Activated naive CD4-positive, alpha-beta T cell treated with anti-CD3 and anti-CD28 coated beads, Interleukin-2, amount 50 U/mL, for 24 hours (primary cell): ENCODE data around the gene SORCS3.

Experiments used
- H3K27ac Mint-ChIP-seq: one replicate; pipeline ENCODE4 v1.8.0; 2021; ENCODE audit warnings: mild to moderate bottlenecking, mixed read lengths
- H3K27me3 Mint-ChIP-seq: one replicate; pipeline ENCODE4 v1.8.0; 2021; ENCODE audit warnings: mixed read lengths
- H3K36me3 Mint-ChIP-seq: one replicate; pipeline ENCODE4 v1.8.0; 2021; ENCODE audit warnings: mixed read lengths
- H3K4me1 Mint-ChIP-seq: one replicate; pipeline ENCODE4 v1.8.0; 2021; ENCODE audit warnings: mixed read lengths
- H3K4me3 Mint-ChIP-seq: one replicate; pipeline ENCODE4 v1.8.0; 2021; ENCODE audit warnings: mild to moderate bottlenecking, mixed read lengths
- H3K9me3 Mint-ChIP-seq: one replicate; pipeline ENCODE4 v1.8.0; 2021; ENCODE audit warnings: mixed read lengths

SORCS3 gene

GRCh38 chr10:104881740-104882139 lies 240.7 kb downstream of the SORCS3 start:
- Mint-ChIP-seq H3K4me1 (no peaks in the 10 kb centered on the region), H3K27me3 (no peaks in the 10 kb centered on the region), H3K27ac (no peak overlapping the region), H3K9me3 (no peaks in the 10 kb centered on the region), H3K4me3 (no peak overlapping the region), H3K36me3 (no peaks in the 10 kb centered on the region)

- H3K9me3 Mint-ChIP-seq = peaks cover 11% of the 10 kb centered on the region
- H3K27ac Mint-ChIP-seq = no peak overlapping the region
- peaks cover 4% of the 10 kb centered on the region for H3K36me3 Mint-ChIP-seq
- no peak overlapping the region for H3K4me3 Mint-ChIP-seq
- H3K4me1 Mint-ChIP-seq = no peaks in the 10 kb centered on the region
- H3K27me3 Mint-ChIP-seq = no peaks in the 10 kb centered on the region
Observed at GRCh38 chr10:104892879-104893617, 252.0 kb downstream of the SORCS3 start.

- H3K36me3 Mint-ChIP-seq = peaks cover 2% of the 10 kb centered on the region
- no peak overlapping the region for H3K4me3 Mint-ChIP-seq
- H3K9me3 Mint-ChIP-seq = peaks cover 11% of the 10 kb centered on the region
- no peaks in the 10 kb centered on the region for H3K27me3 Mint-ChIP-seq
- no peak overlapping the region for H3K27ac Mint-ChIP-seq
- H3K4me1 Mint-ChIP-seq = no peaks in the 10 kb centered on the region
Observed at GRCh38 chr10:104893701-104894100, 252.6 kb downstream of the SORCS3 start.

GRCh38 chr10:104894681-104895080 lies 253.6 kb downstream of the SORCS3 start:
- no peaks in the 10 kb centered on the region for H3K36me3 Mint-ChIP-seq
- peaks cover 6% of the 10 kb centered on the region for H3K9me3 Mint-ChIP-seq
- no peaks in the 10 kb centered on the region for H3K27me3 Mint-ChIP-seq
- no peaks in the 10 kb centered on the region for H3K4me1 Mint-ChIP-seq
- no peak overlapping the region for H3K4me3 Mint-ChIP-seq
- no peak overlapping the region for H3K27ac Mint-ChIP-seq

GRCh38 chr10:104895541-104895940 lies 254.5 kb downstream of the SORCS3 start:
- Mint-ChIP-seq H3K9me3 (peaks cover 1% of the 10 kb centered on the region), H3K4me1 (no peaks in the 10 kb centered on the region), H3K4me3 (no peak overlapping the region), H3K36me3 (no peaks in the 10 kb centered on the region), H3K27ac (no peak overlapping the region), H3K27me3 (no peaks in the 10 kb centered on the region)

GRCh38 chr10:104895981-104896380 lies 254.9 kb downstream of the SORCS3 start:
- Mint-ChIP-seq H3K27me3 (no peaks in the 10 kb centered on the region), H3K4me1 (no peaks in the 10 kb centered on the region), H3K4me3 (no peak overlapping the region), H3K9me3 (no peaks in the 10 kb centered on the region), H3K27ac (no peak overlapping the region), H3K36me3 (no peaks in the 10 kb centered on the region)

- Mint-ChIP-seq H3K9me3 (no peaks in the 10 kb centered on the region), H3K27ac (no peak overlapping the region), H3K4me1 (no peaks in the 10 kb centered on the region), H3K36me3 (no peaks in the 10 kb centered on the region), H3K27me3 (no peaks in the 10 kb centered on the region), H3K4me3 (no peak overlapping the region)
Observed at GRCh38 chr10:104897696-104898095, 256.6 kb downstream of the SORCS3 start.

GRCh38 chr10:104899779-104900178 lies 258.7 kb downstream of the SORCS3 start:
- H3K9me3 Mint-ChIP-seq = no peaks in the 10 kb centered on the region
- H3K4me3 Mint-ChIP-seq = no peak overlapping the region
- H3K27me3 Mint-ChIP-seq = no peaks in the 10 kb centered on the region
- no peaks in the 10 kb centered on the region for H3K4me1 Mint-ChIP-seq
- H3K27ac Mint-ChIP-seq = no peak overlapping the region
- no peaks in the 10 kb centered on the region for H3K36me3 Mint-ChIP-seq

GRCh38 chr10:104903433-104903832 lies 262.3 kb downstream of the SORCS3 start:
- no peaks in the 10 kb centered on the region for H3K27me3 Mint-ChIP-seq
- no peak overlapping the region for H3K4me3 Mint-ChIP-seq
- H3K4me1 Mint-ChIP-seq = peaks cover 1% of the 10 kb centered on the region
- no peak overlapping the region for H3K27ac Mint-ChIP-seq
- no peaks in the 10 kb centered on the region for H3K36me3 Mint-ChIP-seq
- no peaks in the 10 kb centered on the region for H3K9me3 Mint-ChIP-seq

GRCh38 chr10:104904753-104905323 lies 263.7 kb downstream of the SORCS3 start:
- H3K36me3 Mint-ChIP-seq = no peaks in the 10 kb centered on the region
- no peak overlapping the region for H3K4me3 Mint-ChIP-seq
- no peak overlapping the region for H3K27ac Mint-ChIP-seq
- no peaks in the 10 kb centered on the region for H3K27me3 Mint-ChIP-seq
- peaks cover 12% of the 10 kb centered on the region for H3K4me1 Mint-ChIP-seq
- no peaks in the 10 kb centered on the region for H3K9me3 Mint-ChIP-seq

- Mint-ChIP-seq H3K27me3 (no peaks in the 10 kb centered on the region), H3K9me3 (no peaks in the 10 kb centered on the region), H3K4me1 (peaks cover 12% of the 10 kb centered on the region), H3K36me3 (no peaks in the 10 kb centered on the region), H3K4me3 (no peak overlapping the region), H3K27ac (no peak overlapping the region)
Observed at GRCh38 chr10:104906112-104906511, 265.0 kb downstream of the SORCS3 start.

- Mint-ChIP-seq H3K4me3 (no peak overlapping the region), H3K27me3 (no peaks in the 10 kb centered on the region), H3K4me1 (peaks cover 12% of the 10 kb centered on the region), H3K27ac (no peak overlapping the region), H3K9me3 (no peaks in the 10 kb centered on the region), H3K36me3 (no peaks in the 10 kb centered on the region)
Observed at GRCh38 chr10:104907521-104907920, 266.4 kb downstream of the SORCS3 start.

- Mint-ChIP-seq H3K9me3 (no peaks in the 10 kb centered on the region), H3K27me3 (no peaks in the 10 kb centered on the region), H3K27ac (no peak overlapping the region), H3K4me1 (peaks cover 12% of the 10 kb centered on the region), H3K4me3 (no peak overlapping the region), H3K36me3 (no peaks in the 10 kb centered on the region)
Observed at GRCh38 chr10:104908581-104908980, 267.5 kb downstream of the SORCS3 start.

GRCh38 chr10:104910712-104911111 lies 269.6 kb downstream of the SORCS3 start:
- no peaks in the 10 kb centered on the region for H3K36me3 Mint-ChIP-seq
- H3K9me3 Mint-ChIP-seq = no peaks in the 10 kb centered on the region
- H3K4me3 Mint-ChIP-seq = no peak overlapping the region
- H3K27ac Mint-ChIP-seq = no peak overlapping the region
- H3K27me3 Mint-ChIP-seq = no peaks in the 10 kb centered on the region
- H3K4me1 Mint-ChIP-seq = peaks cover 12% of the 10 kb centered on the region

GRCh38 chr10:104913390-104913789 lies 272.3 kb downstream of the SORCS3 start:
- Mint-ChIP-seq H3K4me1 (peaks cover 11% of the 10 kb centered on the region), H3K9me3 (no peaks in the 10 kb centered on the region), H3K4me3 (no peak overlapping the region), H3K27me3 (no peaks in the 10 kb centered on the region), H3K27ac (no peak overlapping the region), H3K36me3 (no peaks in the 10 kb centered on the region)

GRCh38 chr10:104920476-104920875 lies 279.4 kb downstream of the SORCS3 start:
- no peaks in the 10 kb centered on the region for H3K9me3 Mint-ChIP-seq
- no peaks in the 10 kb centered on the region for H3K36me3 Mint-ChIP-seq

GRCh38 chr10:104921763-104922162 lies 280.7 kb downstream of the SORCS3 start:
- Mint-ChIP-seq H3K27me3 (no peaks in the 10 kb centered on the region), H3K36me3 (no peaks in the 10 kb centered on the region), H3K9me3 (no peaks in the 10 kb centered on the region), H3K27ac (no peak overlapping the region), H3K4me1 (no peaks in the 10 kb centered on the region), H3K4me3 (no peak overlapping the region)

More at GRCh38 chr10:104920476-104920875, 279.4 kb downstream of the SORCS3 start:
- Mint-ChIP-seq H3K4me3 (no peak overlapping the region), H3K4me1 (no peaks in the 10 kb centered on the region), H3K27ac (no peak overlapping the region), H3K27me3 (no peaks in the 10 kb centered on the region)
